Measurements from ENCODE around the gene IRF6.

The IRF6 gene

DNA sequence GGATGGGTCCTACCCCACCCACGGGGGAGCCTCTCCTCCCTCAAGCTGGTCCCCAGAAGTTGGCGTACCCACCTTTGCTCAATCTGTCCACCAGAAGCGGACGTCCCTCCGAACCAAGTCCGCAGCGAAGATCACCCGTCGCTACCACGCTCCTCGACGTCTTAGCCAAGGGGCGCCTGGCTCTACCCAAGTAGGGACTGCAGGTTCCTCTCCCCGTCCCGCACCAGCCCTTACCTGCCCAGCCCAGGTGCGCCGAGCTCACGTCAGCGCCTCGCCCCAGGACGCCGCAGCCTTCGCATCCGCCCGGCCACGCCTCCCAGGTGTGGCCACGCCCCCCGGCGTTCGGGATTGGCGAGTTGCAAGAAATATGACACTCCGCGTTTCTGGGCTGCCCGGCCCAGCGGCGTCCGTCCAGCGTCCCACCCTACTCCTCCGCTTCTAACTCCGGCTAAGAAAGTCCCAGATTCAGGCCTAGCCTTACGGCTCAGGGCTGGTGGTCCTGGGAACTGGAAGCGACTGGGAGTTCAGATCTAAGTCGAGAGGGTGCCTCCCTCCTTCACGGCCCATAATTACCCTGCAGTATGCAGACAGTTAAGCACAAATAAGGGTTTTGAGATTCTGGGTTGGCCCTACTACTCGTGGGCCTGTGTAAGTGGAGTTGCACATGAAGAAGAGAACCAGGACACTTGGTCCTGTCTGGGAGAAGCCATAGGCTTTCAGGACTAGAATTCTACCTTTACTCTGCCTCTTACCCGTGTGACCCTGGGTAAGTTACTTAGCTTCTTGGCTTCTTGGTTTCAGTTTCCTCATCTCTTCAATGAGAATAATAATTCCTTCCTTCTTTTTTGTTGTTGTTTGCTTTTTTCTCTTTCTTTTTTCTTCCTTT lies at the start of gene IRF6:
Gene IRF6, minus strand, starts transcription at position 268 of the 886 bp plus-strand sequence. CDS start 4,729 bp downstream, outside the sequence.
- Histone ChIP-seq H3K36me3 (no peaks in the 10 kb centered on the region), H3K4me3 (peak within 1 kb of the TSS; percentile 38 to 41), H3K4me1 (peaks cover 0 to 14% (median 4%) of the 10 kb centered on the region in 4 donors), H3K27me3 (peaks cover 0 to 10% of the 10 kb centered on the region in 2 donors), H3K9me3 (no peaks in the 10 kb centered on the region), H3K27ac (no peak within 1 kb of the TSS)
- DNase-seq, result peak; percentile 82 to 84
- intact Hi-C loops (cut with DNase I; ENCODE audit: low total_unique reads), result no loop called here
- TF ChIP-seq, protein P1, sequence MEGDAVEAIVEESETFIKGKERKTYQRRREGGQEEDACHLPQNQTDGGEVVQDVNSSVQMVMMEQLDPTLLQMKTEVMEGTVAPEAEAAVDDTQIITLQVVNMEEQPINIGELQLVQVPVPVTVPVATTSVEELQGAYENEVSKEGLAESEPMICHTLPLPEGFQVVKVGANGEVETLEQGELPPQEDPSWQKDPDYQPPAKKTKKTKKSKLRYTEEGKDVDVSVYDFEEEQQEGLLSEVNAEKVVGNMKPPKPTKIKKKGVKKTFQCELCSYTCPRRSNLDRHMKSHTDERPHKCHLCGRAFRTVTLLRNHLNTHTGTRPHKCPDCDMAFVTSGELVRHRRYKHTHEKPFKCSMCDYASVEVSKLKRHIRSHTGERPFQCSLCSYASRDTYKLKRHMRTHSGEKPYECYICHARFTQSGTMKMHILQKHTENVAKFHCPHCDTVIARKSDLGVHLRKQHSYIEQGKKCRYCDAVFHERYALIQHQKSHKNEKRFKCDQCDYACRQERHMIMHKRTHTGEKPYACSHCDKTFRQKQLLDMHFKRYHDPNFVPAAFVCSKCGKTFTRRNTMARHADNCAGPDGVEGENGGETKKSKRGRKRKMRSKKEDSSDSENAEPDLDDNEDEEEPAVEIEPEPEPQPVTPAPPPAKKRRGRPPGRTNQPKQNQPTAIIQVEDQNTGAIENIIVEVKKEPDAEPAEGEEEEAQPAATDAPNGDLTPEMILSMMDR (IDR thresholded peaks at IDR 0.05), result no peak

DNA sequence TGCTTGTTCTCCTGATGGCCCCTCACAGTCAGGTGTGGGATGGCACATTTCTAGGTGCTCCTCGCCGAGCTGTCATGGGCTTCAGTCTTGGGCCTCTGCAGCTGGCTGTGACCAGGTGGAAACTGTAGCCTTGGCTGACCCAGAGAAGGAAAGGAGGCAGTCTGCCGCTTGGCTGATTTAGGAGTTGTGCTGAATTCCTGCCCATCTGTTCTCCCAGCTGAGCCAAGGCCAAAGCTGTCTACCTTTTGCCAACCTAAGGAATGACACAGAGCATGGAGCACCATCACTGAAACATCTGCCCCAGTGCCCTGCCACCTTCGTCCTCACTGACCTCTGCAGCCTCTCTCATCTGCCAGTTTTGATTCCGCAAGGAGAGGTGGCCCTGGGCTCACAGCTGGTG lies 49.7 kb upstream of the IRF6 start:
- DNase-seq, result no peak
- intact Hi-C loops (cut with DNase I; ENCODE audit: low total_unique reads), result no loop called here
- Histone ChIP-seq H3K27me3 (no peaks in the 10 kb centered on the region), H3K36me3 (peaks cover 33 to 45% (median 34%) of the 10 kb centered on the region in 3 donors), H3K4me3 (no peak overlapping the region), H3K4me1 (no peaks in the 10 kb centered on the region), H3K9me3 (no peaks in the 10 kb centered on the region), H3K27ac (no peak overlapping the region)
- TF ChIP-seq, protein P1 (IDR thresholded peaks at IDR 0.05), result no peak

DNA sequence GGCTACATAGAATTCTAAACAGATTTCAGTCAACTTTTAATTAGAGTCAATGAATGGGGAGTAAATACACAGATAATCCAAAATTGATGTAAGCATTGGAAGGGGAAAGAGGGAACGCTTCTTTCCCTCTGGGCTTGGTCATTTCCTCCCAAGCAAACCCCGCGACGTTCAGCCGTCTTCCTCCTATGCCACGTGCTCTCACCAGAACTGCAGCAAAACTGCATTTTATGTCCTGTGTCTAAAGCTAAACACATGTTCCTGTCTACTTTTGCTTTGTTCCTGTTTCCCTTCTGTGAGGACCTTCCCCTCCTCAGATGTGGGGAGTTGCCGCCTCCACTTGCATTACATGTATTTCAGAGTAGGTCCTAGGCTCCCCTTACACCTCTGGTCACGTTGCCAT lies 49.1 kb upstream of the IRF6 start:
- no peaks in the 10 kb centered on the region for H3K9me3 ChIP-seq
- H3K27ac ChIP-seq, result no peak overlapping the region
- TF ChIP-seq, protein P1 (IDR thresholded peaks at IDR 0.05), result no peak
- H3K4me1 ChIP-seq, result no peaks in the 10 kb centered on the region
- peaks cover 33 to 50% (median 39%) of the 10 kb centered on the region in 3 donors for H3K36me3 ChIP-seq
- intact Hi-C loops (cut with DNase I; ENCODE audit: low total_unique reads), result no loop called here
- DNase-seq, result no peak
- H3K4me3 ChIP-seq, result no peak overlapping the region
- no peaks in the 10 kb centered on the region for H3K27me3 ChIP-seq

DNA sequence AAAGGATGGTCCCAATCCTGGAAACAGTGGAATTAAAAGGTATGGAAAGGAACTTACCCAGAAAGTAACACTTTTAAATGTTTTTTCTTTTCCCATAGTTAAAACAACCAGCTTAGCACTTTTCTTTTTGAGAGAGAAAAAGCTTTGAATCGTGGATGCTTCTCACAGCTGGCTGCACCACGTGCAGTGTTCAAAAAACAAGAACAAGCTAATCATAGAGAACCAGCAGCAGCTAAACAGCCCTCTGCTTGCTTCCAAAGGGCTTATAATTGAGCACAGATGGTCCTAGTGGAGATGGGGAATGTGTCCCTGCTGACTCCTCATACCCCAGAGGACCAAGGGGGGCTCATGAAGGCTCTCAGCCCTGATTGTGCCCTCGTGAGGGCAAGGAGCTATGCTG lies 48.3 kb upstream of the IRF6 start:
- DNase-seq, result no peak
- intact Hi-C loops (cut with DNase I; ENCODE audit: low total_unique reads), result no loop called here
- Histone ChIP-seq H3K36me3 (peaks cover 39 to 56% (median 47%) of the 10 kb centered on the region in 3 donors), H3K9me3 (no peaks in the 10 kb centered on the region), H3K4me1 (no peaks in the 10 kb centered on the region), H3K4me3 (no peak overlapping the region), H3K27me3 (no peaks in the 10 kb centered on the region), H3K27ac (no peak overlapping the region)
- TF ChIP-seq, protein P1 (IDR thresholded peaks at IDR 0.05), result no peak

- H3K4me1 ChIP-seq, result no peaks in the 10 kb centered on the region
- no peak overlapping the region for H3K4me3 ChIP-seq
- H3K27ac ChIP-seq, result no peak overlapping the region
- H3K36me3 ChIP-seq, result peaks cover 39 to 61% (median 52%) of the 10 kb centered on the region in 3 donors
- intact Hi-C loops (cut with DNase I; ENCODE audit: low total_unique reads), result no loop called here
- no peaks in the 10 kb centered on the region for H3K9me3 ChIP-seq
- TF ChIP-seq, protein P1 (IDR thresholded peaks at IDR 0.05), result no peak
- H3K27me3 ChIP-seq, result no peaks in the 10 kb centered on the region
- no peak for DNase-seq
Measured at GRCh38 chr1:209853676-209854075, 47.7 kb upstream of the IRF6 start.
